Nephron (organoid): ENCODE data around the gene SYTL5.

Experiments
- H3K27ac Mint-ChIP-seq, 3 experiments: 2 replicates each; pipeline ENCODE4 v1.8.0; 2020; ENCODE audit warnings: mixed read lengths in 3 of 3, mild to moderate bottlenecking in 2 of 3, moderate library complexity in 1 of 3
- H3K27me3 Mint-ChIP-seq: 2 replicates; pipeline ENCODE4 v1.8.0; 2021; ENCODE audit warnings: low read depth, mild to moderate bottlenecking, moderate library complexity, mixed read lengths
- H3K36me3 Mint-ChIP-seq: 2 replicates; pipeline ENCODE4 v1.8.0; 2020; ENCODE audit warnings: low read depth, mixed read lengths
- H3K4me1 Mint-ChIP-seq: 2 replicates; pipeline ENCODE4 v1.8.0; 2020; ENCODE audit warnings: mixed read lengths
- H3K4me3 Mint-ChIP-seq, 3 experiments: 2 replicates each; pipeline ENCODE4 v1.8.0; 2020; ENCODE audit warnings: mild to moderate bottlenecking in 3 of 3, mixed read lengths in 3 of 3, moderate library complexity in 2 of 3
- H3K9me3 Mint-ChIP-seq: 2 replicates; pipeline ENCODE4 v1.8.0; 2020; ENCODE audit warnings: mixed read lengths
- CTCF ChIP-seq, 3 experiments: fragments of 200-600 bp; sonication (generic); IDR thresholded peaks; one replicate each; pipeline ENCODE4 v1.5.0; 2021; ENCODE audit warnings: antibody characterized with exemption in 3 of 3; ENCODE audit not compliant: unreplicated experiment in 3 of 3

SYTL5 gene

GRCh38 chrX:38099688-38100087 lies 93.3 kb downstream of the SYTL5 start:
- Mint-ChIP-seq H3K27ac (no peak overlapping the region), H3K36me3 (no peaks in the 10 kb centered on the region), H3K27me3 (no peaks in the 10 kb centered on the region), H3K9me3 (peaks cover 12% of the 10 kb centered on the region), H3K4me1 (no peaks in the 10 kb centered on the region), H3K4me3 (no peak overlapping the region)
- no peak for TF ChIP-seq CTCF (IDR thresholded peaks at IDR 0.05; ENCODE audit: unreplicated experiment in 3 of 3)

- Mint-ChIP-seq H3K9me3 (peaks cover 12% of the 10 kb centered on the region), H3K27ac (no peak overlapping the region), H3K27me3 (no peaks in the 10 kb centered on the region), H3K4me3 (no peak overlapping the region), H3K36me3 (no peaks in the 10 kb centered on the region), H3K4me1 (no peaks in the 10 kb centered on the region)
- TF ChIP-seq CTCF (IDR thresholded peaks at IDR 0.05; ENCODE audit: unreplicated experiment in 3 of 3): no peak
Measured at GRCh38 chrX:38102240-38102639, 95.9 kb downstream of the SYTL5 start.

- no peak overlapping the region for H3K4me3 Mint-ChIP-seq
- H3K4me1 Mint-ChIP-seq: no peaks in the 10 kb centered on the region
- no peaks in the 10 kb centered on the region for H3K27me3 Mint-ChIP-seq
- H3K27ac Mint-ChIP-seq: no peak overlapping the region
- peaks cover 13% of the 10 kb centered on the region for H3K9me3 Mint-ChIP-seq
- no peak for TF ChIP-seq CTCF (IDR thresholded peaks at IDR 0.05; ENCODE audit: unreplicated experiment in 3 of 3)
- no peaks in the 10 kb centered on the region for H3K36me3 Mint-ChIP-seq
Measured at GRCh38 chrX:38102875-38103274, 96.5 kb downstream of the SYTL5 start.

GRCh38 chrX:38103857-38104812 lies 97.8 kb downstream of the SYTL5 start:
- H3K27me3 Mint-ChIP-seq: no peaks in the 10 kb centered on the region
- peaks cover 10% of the 10 kb centered on the region for H3K9me3 Mint-ChIP-seq
- TF ChIP-seq CTCF (IDR thresholded peaks at IDR 0.05; ENCODE audit: unreplicated experiment in 3 of 3): no peak
- H3K4me3 Mint-ChIP-seq: no peak overlapping the region
- H3K27ac Mint-ChIP-seq: no peak overlapping the region
- no peaks in the 10 kb centered on the region for H3K4me1 Mint-ChIP-seq
- no peaks in the 10 kb centered on the region for H3K36me3 Mint-ChIP-seq

GRCh38 chrX:38105216-38105725 lies 98.9 kb downstream of the SYTL5 start:
- no peak for TF ChIP-seq CTCF (IDR thresholded peaks at IDR 0.05; ENCODE audit: unreplicated experiment in 3 of 3)
- H3K36me3 Mint-ChIP-seq: no peaks in the 10 kb centered on the region
- no peak overlapping the region for H3K4me3 Mint-ChIP-seq
- no peak overlapping the region for H3K27ac Mint-ChIP-seq
- H3K27me3 Mint-ChIP-seq: no peaks in the 10 kb centered on the region
- no peaks in the 10 kb centered on the region for H3K4me1 Mint-ChIP-seq
- H3K9me3 Mint-ChIP-seq: peaks cover 9% of the 10 kb centered on the region
